ENCODE data around the gene HNRNPA0.

Gene HNRNPA0

DNA sequence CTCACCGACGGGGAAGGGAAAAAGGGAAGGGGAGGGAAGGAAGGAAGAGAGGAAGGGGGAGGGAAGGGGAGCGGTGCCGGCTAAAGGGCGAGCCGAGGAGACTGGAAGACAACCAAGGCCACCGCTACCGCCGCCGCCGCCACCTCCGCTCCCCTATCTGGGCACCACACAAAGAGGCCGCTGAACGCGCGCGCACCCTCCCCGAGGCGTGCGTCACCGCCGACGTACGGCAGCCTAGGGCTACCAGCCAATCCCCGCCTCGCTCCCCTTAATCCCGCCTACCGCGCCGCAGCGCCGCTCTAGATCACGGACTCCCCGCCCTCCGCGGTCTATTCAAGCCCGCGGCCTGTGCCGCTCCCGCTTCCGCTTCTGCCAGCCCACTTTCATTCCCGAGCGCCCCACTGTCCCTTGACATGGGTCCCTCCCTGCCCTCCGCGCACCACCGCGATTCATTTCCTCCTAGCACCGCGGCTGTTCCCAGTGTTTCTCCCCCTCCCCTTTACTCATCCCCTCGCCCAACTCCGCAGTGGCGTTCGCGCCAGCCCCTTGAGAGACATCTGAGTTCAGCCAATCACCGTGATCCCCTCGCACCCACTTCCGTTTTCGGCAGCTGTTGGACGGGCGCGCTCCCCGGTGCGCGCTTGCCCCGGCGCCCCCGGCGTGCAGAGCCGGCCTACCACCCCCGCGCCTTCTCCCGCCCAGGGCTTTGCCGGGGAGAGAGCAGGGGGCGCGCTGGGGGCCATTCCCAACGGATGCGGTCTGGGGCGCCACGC, at the start of gene HNRNPA0:
Gene HNRNPA0 (minus strand): TSS at position 176 of the 773 bp plus-strand sequence. CDS start 297 bp downstream, outside the sequence.
- no peak for FAIRE-seq
- TF ChIP-seq, protein P1, sequence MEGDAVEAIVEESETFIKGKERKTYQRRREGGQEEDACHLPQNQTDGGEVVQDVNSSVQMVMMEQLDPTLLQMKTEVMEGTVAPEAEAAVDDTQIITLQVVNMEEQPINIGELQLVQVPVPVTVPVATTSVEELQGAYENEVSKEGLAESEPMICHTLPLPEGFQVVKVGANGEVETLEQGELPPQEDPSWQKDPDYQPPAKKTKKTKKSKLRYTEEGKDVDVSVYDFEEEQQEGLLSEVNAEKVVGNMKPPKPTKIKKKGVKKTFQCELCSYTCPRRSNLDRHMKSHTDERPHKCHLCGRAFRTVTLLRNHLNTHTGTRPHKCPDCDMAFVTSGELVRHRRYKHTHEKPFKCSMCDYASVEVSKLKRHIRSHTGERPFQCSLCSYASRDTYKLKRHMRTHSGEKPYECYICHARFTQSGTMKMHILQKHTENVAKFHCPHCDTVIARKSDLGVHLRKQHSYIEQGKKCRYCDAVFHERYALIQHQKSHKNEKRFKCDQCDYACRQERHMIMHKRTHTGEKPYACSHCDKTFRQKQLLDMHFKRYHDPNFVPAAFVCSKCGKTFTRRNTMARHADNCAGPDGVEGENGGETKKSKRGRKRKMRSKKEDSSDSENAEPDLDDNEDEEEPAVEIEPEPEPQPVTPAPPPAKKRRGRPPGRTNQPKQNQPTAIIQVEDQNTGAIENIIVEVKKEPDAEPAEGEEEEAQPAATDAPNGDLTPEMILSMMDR (IDR thresholded peaks at IDR 0.05; ENCODE audit: insufficient read depth, missing control alignments), result no peak
- DNase-seq (ENCODE audit: insufficient read length, low spot score), result peak; percentile 73

- TF ChIP-seq, protein P1 (IDR thresholded peaks at IDR 0.05; ENCODE audit: insufficient read depth, missing control alignments), result no peak
- DNase-seq (ENCODE audit: insufficient read length, low spot score), result no peak
- FAIRE-seq, result no peak
Measured at GRCh38 chr5:137802282-137803210, 48.4 kb upstream of the HNRNPA0 start.

DNA sequence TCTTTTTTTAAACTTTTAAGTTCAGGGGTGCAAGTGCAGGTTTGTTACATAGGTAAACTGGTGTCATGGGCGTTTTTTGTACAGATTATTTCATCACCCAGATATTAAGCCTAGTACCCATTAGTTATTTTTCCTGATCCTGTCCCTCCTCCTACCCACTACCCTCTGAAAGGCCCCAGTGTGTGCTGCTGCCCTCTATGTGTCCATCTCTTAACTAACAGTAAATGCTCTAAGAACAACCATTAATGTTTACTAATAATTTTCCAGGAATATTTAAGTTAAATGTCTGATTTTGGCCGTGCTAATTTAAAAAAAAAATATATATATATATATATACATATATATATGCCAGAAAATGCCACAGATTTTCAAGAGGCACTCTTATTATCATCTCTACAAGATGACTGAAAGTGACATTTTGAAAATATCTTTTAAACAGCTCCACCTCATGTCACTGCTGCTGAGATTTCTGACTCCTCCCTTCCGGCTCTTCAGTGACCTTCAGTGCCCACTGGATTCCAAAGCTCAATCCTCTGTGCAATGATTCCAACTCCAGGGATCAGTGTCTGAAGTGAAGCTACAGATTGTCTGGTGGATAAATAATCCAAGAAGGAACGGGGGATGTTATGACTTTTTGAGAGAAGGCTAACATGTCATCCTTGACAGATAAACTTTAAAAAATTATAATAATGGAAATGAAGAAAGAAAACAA, 46.7 kb upstream of the HNRNPA0 start:
- TF ChIP-seq, protein P1 (IDR thresholded peaks at IDR 0.05; ENCODE audit: insufficient read depth, missing control alignments), result no peak
- no peak for DNase-seq (ENCODE audit: insufficient read length, low spot score)
- no peak for FAIRE-seq

- TF ChIP-seq, protein P1 (IDR thresholded peaks at IDR 0.05; ENCODE audit: insufficient read depth, missing control alignments), result no peak
- FAIRE-seq (no peak), DNase-seq (ENCODE audit: insufficient read length, low spot score) (no peak)
Measured at GRCh38 chr5:137796279-137796678, 42.1 kb upstream of the HNRNPA0 start.

GRCh38 chr5:137794863-137795262, 40.7 kb upstream of the HNRNPA0 start:
- TF ChIP-seq, protein P1 (IDR thresholded peaks at IDR 0.05; ENCODE audit: insufficient read depth, missing control alignments), result no peak
- FAIRE-seq (no peak), DNase-seq (ENCODE audit: insufficient read length, low spot score) (no peak)

DNA sequence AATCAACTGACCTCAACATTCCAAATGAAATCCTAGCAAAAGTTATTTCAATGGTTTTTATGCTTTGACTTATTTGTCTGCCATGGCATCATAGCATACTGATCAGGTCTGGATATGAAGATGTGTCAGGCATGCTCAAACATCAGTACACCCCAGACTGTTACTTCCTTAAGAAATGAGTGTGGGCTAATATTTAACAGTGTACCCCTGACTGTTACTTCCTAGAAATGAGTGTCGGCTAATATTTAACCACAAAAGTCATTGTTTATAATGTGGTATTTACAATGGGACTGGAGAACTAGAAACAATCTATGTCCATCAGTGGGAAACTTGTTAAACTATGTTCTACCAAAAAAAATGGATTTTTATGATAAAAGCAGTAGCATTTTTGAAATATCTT, 38.1 kb upstream of the HNRNPA0 start:
- FAIRE-seq, result no peak
- TF ChIP-seq, protein P1 (IDR thresholded peaks at IDR 0.05; ENCODE audit: insufficient read depth, missing control alignments), result no peak
- DNase-seq (ENCODE audit: insufficient read length, low spot score), result no peak

All from D721Med (cell line).